GM19468 (cell line): ENCODE data around the gene ABLIM1.

Source experiments
- ATAC-seq: cut with Tn5 transposase; IDR thresholded peaks from one replicate; pipeline ENCODE4 v1.9.1; 2021; ENCODE audit warnings: mild to moderate bottlenecking, moderate library complexity, moderate number of reproducible peaks; ENCODE audit not compliant: unreplicated experiment; ENCODE audit errors: extremely low read depth

The ABLIM1 gene

DNA sequence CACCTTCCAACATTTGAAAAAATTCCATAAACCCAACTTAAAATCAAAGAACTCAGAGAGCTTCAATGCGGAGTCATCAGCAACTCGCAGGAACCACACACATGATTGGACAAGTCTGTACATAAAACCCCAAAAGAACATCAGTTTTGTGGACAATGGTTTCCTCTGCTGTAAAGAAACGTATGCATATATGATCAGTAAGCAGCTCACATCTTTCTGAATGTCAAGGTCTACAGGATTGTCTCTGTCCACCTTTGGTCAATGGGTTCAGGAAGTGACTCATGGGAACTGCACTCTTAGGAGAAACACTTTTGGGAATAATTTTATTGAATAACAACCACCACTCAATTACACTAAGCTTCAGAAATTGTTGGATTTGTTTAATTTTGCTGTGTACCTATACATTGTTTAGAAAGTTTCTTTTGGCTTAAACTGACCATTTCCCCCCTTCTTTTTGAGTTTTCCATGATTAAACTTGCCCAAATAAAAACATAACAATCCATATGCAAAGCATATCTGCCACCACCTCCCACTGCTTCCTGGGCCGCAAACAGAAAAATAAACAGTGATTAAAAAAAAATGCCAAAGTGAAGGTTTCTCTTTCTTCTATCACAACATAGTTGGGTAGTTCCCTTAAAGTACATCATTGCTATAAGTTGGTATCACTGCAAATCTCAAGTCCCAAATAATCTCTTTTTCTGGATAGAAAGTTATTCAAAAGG, 226.5 kb downstream of the ABLIM1 start:
- no peak for ATAC-seq

DNA sequence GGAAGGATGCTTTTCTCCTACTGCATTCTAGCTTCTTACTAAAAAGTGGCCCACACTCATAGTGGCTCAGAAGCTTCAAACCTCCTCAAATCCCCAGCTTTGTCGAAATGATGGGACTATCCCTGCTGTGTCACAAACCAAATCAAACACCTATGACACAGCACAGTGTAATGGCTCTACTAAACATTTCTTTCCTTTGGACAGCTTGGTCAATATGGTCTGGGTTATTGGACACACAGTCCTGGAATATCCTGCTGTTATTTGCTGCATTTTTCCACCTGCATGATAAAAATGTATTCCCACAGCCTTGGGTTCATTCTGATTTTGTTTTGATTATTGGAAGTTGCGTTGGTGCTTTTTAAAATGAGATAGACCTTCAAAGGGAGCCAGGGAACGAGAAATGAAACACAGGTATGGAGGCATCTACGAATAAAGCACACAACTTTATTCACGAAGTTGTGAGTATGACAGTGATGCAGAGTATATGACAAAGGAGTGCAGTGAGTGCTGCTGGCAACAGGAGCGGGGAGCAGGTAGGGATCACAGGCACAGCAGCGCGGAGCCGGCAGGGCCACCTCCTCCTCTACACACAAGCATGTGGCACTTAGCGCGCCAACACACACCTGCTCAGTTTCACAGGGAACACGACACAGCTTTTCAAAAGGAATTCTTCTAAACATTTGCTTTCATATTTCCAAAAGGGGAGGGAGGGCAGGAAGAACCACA, 227.2 kb downstream of the ABLIM1 start:
- no peak for ATAC-seq

DNA sequence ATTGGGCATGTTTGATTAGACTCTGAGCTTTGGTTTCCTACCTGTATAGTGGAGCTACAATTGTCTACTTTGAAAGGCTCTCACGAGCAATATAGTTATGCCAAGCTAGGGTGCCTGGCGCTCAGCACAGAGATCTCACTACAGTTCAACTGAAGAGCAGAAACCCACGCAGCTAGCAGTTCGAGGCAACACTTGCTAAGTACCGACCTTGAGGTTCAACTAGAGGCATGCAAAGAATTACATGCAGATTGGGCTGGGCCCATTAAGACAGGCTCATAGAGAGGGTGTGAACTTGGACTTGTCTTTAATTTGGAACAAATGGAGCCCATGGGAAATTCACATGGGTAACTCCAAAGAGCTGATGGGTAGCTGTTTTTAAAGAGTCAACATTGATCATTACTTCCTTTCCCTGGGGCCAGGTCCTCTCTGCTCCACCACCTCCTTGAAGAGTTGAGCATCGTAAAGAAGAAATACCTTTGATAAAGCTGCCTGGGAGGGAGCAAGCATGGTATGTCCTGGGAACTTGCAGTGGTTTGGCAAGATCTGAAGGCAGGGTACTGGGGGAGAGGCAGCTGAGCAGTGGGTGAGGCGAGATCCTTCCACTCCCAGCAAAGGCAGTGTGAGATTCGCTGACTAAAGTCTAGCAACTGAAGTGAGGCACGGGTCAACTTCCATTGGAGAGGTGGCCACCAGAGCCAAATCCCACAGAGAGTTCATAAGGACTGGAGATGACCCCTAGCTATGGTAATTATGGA, 228.3 kb downstream of the ABLIM1 start:
- ATAC-seq = no peak

DNA sequence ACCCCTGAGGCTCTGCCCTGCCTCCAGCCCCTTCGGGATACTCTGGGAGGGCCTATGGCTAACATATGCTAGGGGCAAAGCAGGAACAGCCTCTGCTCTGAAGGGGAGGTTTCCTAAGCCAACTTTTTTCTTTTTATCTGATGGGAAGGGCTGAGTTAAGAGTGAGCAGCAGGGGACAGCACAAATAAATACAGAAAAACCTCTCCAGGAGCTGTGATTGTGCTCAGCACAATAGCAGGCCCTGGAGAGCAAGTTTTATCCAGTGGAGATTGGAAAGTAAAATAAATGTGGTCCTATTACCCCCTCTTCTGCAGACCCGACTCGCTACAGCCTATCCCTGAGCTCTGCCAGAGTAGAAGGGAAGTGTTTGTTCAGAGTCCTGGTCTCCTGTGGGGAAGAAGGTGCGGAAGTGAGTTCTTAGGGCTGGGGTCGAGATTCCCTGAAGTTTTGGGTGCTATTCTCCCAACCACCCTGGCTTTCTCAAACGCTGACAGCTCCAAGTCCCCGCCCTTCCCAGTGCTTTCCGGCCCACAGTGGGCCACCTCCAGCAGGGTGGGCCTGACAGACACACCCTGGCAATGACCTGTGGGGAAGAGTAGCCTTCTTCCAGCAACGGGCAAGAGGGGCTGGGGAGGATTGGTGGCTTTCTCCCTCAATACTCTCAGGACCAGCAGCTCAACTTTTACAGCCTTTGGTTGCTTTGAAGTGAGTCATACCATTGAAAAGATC, 230.8 kb downstream of the ABLIM1 start:
- ATAC-seq = no peak

DNA sequence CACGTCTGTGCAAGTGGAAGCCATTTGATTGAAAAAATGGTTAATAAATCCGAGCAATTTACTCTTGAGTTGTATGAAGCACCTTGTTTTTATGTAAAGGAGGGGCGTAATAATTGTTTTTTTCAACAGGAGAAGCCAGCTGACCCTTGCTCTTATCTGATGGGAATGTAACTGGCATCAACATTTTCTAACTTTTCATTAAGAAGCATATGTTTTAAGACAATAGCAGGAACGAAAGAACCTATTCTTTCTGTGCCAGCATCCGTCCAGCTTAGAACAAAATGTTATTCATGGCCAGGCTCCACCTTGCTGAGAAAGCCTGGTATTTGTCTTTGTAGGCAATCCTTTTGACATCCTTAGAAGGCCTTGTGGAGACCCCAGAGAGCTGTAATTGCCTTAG, 231.6 kb downstream of the ABLIM1 start:
- no peak for ATAC-seq

DNA sequence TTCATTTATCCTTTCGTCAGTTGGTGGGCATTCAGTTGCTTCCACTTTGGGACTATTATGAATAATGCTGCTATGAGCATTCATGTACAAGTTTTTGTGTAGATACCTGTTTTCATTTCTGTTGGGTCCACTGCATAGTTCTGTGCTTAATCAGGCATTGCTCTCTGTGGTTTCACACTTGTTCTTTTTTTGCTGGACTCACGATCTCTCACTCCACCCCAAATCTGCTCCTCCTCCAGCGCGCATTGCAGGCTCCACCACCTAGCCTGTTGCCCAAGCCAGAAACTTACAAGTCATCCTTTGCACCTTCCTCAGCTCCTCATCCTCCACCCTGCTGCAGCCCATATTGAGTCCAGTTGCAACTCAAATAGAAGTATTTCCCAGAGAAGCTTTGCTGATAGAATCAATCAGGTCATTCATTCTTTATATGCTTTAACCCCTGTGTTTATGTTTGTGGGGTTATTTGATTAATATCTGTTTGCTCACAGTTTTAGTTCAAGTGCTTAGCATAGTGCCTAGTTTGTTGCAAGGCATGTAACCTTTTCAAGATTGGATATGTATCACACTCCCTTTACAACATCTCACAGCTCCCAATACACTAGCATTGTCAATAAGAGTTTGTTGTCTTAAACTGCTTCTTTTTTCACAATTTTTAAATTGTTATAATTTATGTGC, 237.1 kb downstream of the ABLIM1 start:
- no peak for ATAC-seq

DNA sequence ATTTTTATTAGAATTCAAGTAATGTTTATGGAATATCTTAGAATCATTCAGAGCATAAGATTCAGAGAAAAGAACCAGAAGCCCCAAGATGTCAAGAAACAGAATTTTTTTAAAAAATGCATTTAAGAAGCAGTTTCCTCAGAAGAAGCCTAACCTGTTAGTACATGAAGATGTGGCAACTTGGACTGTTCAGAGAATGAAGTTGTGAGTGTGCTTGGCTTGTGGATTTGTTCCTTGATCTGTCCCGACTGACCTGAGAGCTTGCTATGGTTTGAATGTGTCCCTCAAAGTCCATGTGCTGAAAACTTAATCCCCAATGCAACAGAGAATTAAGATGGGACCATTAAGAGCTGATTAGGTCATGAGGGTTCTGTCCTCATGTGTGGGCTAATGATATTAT, 240.0 kb downstream of the ABLIM1 start:
- ATAC-seq = no peak

DNA sequence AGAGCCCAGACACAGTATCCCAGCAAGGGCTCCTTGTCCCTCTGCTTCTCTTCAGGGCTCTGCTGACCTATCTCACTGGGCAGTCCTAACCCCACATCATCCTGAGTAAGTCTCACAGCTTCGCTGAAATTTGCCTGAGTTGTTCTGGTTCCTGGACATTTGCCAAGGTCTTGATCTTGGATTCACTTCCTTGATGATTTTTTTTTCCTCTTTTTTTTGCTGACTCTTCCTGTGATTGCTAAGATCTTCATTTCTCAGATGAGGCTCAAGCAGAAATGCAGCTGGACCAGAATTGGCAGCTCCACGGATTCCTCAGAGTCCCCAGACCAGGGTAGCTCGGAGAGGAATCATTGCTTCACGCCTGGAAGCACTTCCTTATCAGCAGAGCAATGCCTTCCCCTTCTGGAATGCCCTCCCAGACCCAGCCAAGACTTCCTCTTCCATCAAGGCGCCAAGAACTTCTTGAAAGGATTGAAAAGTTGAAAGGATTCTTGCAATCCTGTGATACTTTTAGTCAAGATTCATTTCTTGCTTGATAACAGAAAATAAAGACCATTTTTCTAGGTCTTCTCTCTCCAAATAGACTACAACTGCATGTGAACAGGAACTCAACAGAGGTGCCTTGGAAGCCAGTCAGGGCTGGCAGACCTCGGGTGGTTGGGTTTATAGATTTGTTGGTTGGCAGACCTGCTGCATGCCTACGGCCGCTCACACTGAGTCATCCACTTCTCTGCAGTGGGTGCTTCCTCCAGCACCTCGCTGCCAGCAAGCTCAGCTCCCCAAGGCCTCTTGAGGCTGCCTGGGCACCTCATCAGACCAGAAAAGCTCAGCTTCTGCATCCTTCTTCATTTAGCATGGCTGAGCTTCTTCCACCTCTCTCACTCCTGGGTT, 244.9 kb downstream of the ABLIM1 start:
- no peak for ATAC-seq

DNA sequence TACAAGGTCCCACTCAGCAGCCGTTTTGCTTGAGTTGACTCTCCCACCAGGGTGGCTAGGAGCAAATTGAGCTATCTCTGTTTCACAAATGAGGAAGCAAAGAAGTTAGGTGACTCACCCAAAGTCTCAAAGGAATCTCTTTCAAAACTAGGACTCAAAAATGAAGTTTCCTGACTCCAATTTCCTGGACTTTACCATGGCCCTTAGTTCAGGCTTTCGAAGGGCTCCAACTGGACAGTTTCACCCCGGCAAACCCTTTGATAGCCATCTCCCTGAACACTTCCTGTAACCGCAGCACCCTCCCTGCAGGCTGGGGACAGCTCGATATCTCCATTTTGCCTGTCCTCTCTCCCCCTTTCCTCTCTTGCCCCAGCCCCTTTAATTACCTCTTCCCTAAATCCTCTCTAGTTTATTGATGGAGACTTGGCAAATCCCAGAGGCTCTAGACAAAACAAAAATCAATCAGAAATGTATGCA, 249.1 kb downstream of the ABLIM1 start:
- no peak for ATAC-seq

DNA sequence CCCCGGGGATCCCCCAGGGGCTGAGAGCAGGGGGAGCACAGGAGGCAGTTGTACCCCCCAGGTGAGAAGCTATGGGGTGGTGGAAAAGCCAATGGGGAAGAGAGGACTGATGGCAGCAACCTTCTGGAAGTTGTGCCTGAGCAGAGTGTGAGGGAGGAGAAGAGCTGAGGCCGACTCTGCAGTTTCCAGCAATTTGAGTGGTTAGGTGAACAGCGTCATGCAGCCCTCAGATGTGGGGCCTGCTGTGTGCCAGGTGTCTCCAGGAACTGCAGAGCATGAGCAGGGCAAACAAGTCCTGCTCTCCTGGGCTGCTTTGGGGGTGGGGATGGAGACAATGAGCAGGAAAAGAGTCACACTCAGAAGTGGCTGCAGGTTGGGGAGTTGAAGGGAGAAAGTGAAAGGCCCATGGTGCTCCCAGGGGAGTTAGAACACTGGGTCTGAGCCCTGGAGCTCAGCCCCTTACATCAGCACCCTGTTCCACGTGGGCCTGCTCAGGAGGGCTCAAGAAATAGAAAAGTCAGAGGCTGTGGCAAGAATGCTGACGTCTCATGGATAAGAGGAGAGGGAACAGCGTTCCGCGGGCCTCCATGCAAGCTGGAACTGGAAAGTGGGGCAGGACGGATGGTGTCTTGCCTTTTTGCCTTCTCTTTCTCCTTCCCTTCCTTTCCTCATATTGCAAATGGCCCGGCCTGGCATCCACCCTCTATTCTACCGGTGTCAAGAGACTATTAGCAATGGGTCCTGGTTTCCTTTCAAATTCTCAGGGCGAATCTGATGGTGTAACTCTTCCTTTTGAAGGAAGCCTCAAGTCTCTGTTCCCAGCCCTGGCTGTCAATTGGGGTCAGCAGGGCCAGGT, 249.7 kb downstream of the ABLIM1 start:
- ATAC-seq = no peak

DNA sequence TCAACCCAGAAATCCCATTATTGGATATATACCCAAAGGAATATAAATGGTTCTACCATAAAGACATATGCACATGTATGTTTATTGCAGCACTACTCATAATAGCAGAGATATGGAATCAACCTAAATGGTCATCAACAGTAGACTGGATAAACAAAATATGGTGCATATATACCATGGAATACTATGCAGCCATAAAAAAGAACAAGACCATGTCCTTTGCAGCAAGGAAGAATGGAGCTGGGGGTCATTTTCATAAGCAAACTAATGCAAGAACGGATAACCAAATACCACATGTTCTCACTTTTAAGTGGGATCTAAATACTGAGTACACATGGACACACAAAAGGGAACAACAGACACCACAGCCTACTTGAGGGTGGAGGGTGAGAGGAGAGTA, 251.6 kb downstream of the ABLIM1 start:
- no peak for ATAC-seq

DNA sequence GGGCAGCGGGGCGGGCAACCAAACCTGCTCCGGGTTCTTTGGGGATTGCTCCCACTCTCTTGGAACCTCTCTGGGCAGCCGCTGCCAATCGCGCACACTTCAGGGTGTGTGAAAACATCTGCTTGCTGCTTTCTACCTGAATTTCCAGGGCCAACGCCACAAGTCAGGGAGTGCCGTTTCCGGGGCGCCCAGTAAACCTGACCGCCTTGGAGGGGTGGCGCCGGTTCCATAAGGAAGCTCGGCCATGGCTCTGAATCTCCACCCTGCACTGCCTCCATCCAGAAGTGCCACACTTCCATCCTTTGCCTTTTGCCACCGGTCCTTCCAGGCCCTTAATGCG, 253.1 kb downstream of the ABLIM1 start:
- ATAC-seq = no peak

DNA sequence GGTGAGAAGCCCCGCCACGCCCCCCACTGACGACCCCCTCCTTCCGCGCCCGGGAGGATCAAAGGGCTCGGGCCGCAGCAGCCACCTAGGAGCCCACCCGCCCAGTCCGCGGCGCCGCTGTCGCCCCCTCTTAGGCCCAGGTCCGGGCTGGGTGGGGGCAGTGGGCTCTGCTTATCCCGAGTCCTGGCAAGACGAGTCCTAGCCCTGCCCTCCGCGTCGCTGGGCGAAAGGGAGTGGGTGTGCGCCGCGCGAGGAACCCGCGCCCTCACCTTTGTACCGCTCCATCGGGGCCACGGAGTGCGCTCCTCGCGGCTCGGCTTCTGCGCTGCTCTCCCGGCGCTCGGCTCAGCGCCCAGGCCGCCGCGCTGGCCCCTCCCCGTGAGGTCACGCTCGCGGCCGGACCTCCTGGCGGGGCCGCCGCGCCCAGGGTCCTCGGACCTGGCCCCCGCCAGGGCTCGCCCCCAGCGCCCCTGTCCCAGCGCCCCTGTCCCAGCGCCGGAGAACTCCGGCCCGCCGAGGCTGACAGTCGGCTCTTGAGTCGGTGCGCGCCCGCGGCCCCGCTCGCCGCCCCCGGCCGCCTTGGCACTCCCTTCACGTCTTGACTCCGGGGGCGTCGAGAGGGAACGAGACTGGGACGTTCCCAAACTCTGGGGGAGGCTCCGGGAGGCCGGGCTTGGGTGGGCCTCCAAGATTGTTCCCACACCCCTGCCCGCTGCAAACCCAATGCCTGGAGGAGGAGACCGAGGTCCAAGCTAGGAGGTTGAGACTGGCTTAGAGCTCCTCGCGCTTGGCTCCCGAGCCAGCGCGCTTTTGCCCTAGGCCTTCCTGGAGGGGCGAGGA, 253.7 kb downstream of the ABLIM1 start, which contains the start of gene AFAP1L2:
Gene AFAP1L2, minus strand, starts transcription at position 332 of the 840 bp plus-strand sequence. Its CDS starts 47 bp downstream, at position 285.
- no peak for ATAC-seq

DNA sequence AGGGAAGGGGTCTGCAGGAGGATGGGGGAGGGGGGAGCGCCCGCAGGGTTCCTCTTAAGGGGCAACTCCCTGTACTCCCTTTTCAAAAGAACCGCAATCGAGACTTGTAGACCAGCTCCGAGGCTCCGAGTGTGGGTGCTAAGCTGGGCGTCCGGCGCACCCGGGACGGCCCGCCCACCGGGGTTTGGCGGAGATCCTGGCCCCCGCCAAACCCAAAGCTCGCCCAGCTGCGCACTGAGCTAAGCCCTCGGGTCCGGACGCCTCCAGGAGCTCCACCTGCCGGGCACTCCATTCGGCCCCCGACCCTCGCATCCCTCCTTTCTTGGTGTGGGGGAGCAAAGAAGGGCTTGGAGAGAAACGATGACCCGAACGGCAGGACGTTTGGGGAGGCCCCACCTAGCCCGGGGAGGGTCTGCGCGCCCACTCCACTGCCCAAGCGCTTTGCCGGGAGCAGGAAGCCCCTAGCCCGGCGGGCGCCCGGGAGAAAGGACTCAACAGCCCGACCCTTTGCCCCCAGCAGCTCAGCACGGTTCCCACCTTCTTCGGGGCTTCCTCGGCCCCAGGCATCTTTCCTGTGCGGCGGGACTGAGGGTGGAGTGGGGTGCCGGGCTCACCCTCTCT, 254.4 kb downstream of the ABLIM1 start:
- ATAC-seq = no peak

DNA sequence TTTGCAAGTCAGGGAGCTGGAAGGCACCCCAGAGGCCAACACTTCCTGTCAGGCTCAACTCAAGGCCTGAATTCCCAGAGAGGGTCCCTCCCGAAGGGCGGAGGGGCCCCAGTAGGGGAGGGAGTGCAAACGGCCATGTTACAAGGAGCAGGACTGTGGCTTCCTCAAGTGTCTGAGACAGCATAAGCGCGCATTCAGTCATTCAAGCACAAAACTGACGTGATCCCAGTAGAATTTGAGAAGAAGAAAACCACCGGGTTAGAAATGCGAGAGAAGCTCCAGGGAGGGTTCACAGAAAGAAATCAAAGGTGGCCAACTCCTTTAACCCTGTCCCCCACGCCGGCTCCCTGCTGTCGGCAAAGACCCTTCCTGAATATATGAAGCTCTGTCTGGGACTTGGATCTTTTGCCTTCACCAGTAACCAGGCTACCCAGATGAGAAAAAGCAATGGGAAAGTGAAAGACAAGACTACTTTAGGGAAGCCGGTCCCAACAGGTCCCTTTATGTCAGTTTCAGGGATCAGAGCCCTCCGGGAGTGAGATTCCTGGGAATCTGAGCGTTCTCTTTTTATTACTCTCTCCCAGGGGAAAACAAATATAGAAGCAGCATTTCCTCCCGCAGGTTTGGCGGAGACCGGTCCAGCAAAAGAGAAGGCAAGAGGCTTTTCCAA, 255.1 kb downstream of the ABLIM1 start:
- ATAC-seq = no peak

DNA sequence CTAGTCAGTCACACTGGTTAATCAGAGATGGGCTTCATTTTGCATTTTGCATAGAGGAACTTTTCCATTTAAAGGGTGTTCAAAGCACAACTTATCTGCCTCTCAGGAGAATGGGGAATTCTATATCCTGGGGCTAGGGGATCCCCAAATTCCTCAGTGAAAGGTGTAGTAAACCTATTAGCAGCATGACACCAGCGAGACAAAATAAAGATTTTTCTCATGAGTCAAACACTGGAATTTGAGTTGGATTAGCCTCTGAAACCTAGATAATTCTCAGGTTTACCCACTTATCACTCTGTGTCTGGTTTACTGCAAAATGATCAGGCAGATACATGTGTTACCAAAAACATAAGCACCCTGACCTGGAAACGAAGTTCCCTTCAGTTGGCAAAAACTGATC, 255.8 kb downstream of the ABLIM1 start:
- no peak for ATAC-seq
